Femur (tissue), 1 donor: ENCODE results near the gene LEPROT.
"Not testable (repeated sequence)": the region's sequence is repeated elsewhere in the genome, so short reads cannot be mapped to it uniquely, and the experiment has no call there.

Experiments
- DNase-seq: peaks from one replicate; pipeline ENCODE4 v3.0.0-alpha.2; 2017

LEPROT gene

GRCh38 chr1:65420590-65421350 is at the start of gene LEPROT, which contains the start of gene LEPR:
LEPROT (plus strand) TSS chr1:65420668; CDS start chr1:65420725, 57 bp downstream.
LEPR (plus strand) TSS chr1:65420668; CDS start chr1:65565566, 144,898 bp downstream.
- no peak for DNase-seq

- no peak for DNase-seq
These were observed 48.9 kb upstream of the LEPROT start for GRCh38 chr1:65371544-65371943.

- no peak for DNase-seq
These were observed 47.9 kb upstream of the LEPROT start for GRCh38 chr1:65372557-65372956.

- DNase-seq = no peak
These were observed 42.8 kb upstream of the LEPROT start for GRCh38 chr1:65377496-65378246.

- no peak for DNase-seq
These were observed 42.1 kb upstream of the LEPROT start for GRCh38 chr1:65378247-65378946.

- not testable (repeated sequence) for DNase-seq
These were observed 36.0 kb upstream of the LEPROT start for GRCh38 chr1:65384426-65384825.

GRCh38 chr1:65386439-65386838 is 34.0 kb upstream of the LEPROT start:
- DNase-seq = no peak

GRCh38 chr1:65387821-65388220 is 32.6 kb upstream of the LEPROT start:
- no peak for DNase-seq

- DNase-seq = no peak
These were observed 31.4 kb upstream of the LEPROT start for GRCh38 chr1:65388908-65389695.

GRCh38 chr1:65392497-65392896 is 28.0 kb upstream of the LEPROT start:
- DNase-seq = no peak

GRCh38 chr1:65393347-65393746 is 27.1 kb upstream of the LEPROT start:
- DNase-seq = no peak

- DNase-seq = no peak
These were observed 26.5 kb upstream of the LEPROT start for GRCh38 chr1:65393928-65394327.

- no peak for DNase-seq
These were observed 24.4 kb upstream of the LEPROT start for GRCh38 chr1:65395887-65396612.

- DNase-seq = no peak
These were observed 22.4 kb upstream of the LEPROT start for GRCh38 chr1:65398083-65398482.

GRCh38 chr1:65399003-65399402 is 21.5 kb upstream of the LEPROT start:
- DNase-seq = no peak

- DNase-seq = no peak
These were observed 18.9 kb upstream of the LEPROT start for GRCh38 chr1:65401612-65402011.

- DNase-seq = no peak
These were observed 15.5 kb upstream of the LEPROT start for GRCh38 chr1:65404941-65405340.

- no peak for DNase-seq
These were observed 12.6 kb upstream of the LEPROT start for GRCh38 chr1:65407877-65408276.

- DNase-seq = no peak
These were observed 11.2 kb upstream of the LEPROT start for GRCh38 chr1:65409314-65409713.

GRCh38 chr1:65409816-65410326 is 10.6 kb upstream of the LEPROT start:
- no peak for DNase-seq

GRCh38 chr1:65412256-65412983 is 8.0 kb upstream of the LEPROT start:
- DNase-seq = no peak
